GM10266 (cell line): ENCODE results near the gene CREBBP.

Source experiments
- DNase-seq: peaks from one replicate; pipeline ENCODE4 v3.0.0; 2012; ENCODE audit errors: extremely low spot score
- CTCF ChIP-seq: IDR thresholded peaks from 2 replicates; pipeline ENCODE4 v1.5.1; 2012; ENCODE audit warnings: mild to moderate bottlenecking, low read depth; ENCODE audit not compliant: control insufficient read depth, insufficient read depth; ENCODE audit errors: missing control alignments

Gene CREBBP

GRCh38 chr16:3766177-3766576 is 114.3 kb downstream of the CREBBP start:
- no peak for TF ChIP-seq CTCF

GRCh38 chr16:3764409-3764808 is 116.1 kb downstream of the CREBBP start:
- TF ChIP-seq CTCF = no peak
- DNase-seq = no peak

More at GRCh38 chr16:3766177-3766576, 114.3 kb downstream of the CREBBP start:
- DNase-seq = no peak

- TF ChIP-seq CTCF = no peak
- no peak for DNase-seq
Measured at GRCh38 chr16:3762107-3762750, 118.3 kb downstream of the CREBBP start.

GRCh38 chr16:3761375-3762106 is 119.0 kb downstream of the CREBBP start:
- no peak for DNase-seq
- no peak for TF ChIP-seq CTCF

- TF ChIP-seq CTCF = no peak
- no peak for DNase-seq
Measured at GRCh38 chr16:3760518-3760917, 120.0 kb downstream of the CREBBP start.

- no peak for TF ChIP-seq CTCF
Measured at GRCh38 chr16:3759736-3760135, 120.8 kb downstream of the CREBBP start.

GRCh38 chr16:3756113-3756512 is 124.4 kb downstream of the CREBBP start:
- no peak for DNase-seq
- TF ChIP-seq CTCF = no peak

More at GRCh38 chr16:3759736-3760135, 120.8 kb downstream of the CREBBP start:
- DNase-seq = no peak
